ENCODE data around the gene CDH3.

DNA sequence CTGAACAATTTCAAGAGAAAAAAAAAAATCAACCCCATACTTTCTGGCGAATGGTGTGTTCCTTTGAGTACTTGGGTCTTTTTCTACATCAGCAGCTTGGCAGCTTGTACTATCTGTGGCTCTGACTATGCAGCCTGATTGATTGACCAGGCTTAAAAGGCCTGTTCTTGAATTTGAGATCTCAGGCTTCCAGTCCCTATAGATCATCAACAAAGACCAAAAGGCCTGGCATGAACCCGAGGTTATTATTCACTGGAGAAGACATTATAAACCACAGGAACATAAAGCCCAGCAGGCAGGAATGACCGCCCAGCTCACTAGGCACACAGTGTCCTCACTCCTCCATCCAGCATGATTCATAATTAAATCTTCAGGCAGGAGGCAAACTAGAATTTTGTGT is 32.1 kb upstream of the CDH3 start:
- TF ChIP-seq EZH2 (IDR thresholded peaks at IDR 0.05; ENCODE audit: low read depth, unreplicated experiment): no peak
- no peak for TF ChIP-seq POLR2AphosphoS5 (IDR thresholded peaks at IDR 0.05; ENCODE audit: low read depth)
- TF ChIP-seq, protein P1, sequence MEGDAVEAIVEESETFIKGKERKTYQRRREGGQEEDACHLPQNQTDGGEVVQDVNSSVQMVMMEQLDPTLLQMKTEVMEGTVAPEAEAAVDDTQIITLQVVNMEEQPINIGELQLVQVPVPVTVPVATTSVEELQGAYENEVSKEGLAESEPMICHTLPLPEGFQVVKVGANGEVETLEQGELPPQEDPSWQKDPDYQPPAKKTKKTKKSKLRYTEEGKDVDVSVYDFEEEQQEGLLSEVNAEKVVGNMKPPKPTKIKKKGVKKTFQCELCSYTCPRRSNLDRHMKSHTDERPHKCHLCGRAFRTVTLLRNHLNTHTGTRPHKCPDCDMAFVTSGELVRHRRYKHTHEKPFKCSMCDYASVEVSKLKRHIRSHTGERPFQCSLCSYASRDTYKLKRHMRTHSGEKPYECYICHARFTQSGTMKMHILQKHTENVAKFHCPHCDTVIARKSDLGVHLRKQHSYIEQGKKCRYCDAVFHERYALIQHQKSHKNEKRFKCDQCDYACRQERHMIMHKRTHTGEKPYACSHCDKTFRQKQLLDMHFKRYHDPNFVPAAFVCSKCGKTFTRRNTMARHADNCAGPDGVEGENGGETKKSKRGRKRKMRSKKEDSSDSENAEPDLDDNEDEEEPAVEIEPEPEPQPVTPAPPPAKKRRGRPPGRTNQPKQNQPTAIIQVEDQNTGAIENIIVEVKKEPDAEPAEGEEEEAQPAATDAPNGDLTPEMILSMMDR (conservative IDR thresholded peaks at IDR 0.05; ENCODE audit: low read depth in 2 of 2): no peak
- TF ChIP-seq ZNF331 (CRISPR knock-in tag; IDR thresholded peaks at IDR 0.05; ENCODE audit: low read depth): no peak
- TF ChIP-seq, protein P2, sequence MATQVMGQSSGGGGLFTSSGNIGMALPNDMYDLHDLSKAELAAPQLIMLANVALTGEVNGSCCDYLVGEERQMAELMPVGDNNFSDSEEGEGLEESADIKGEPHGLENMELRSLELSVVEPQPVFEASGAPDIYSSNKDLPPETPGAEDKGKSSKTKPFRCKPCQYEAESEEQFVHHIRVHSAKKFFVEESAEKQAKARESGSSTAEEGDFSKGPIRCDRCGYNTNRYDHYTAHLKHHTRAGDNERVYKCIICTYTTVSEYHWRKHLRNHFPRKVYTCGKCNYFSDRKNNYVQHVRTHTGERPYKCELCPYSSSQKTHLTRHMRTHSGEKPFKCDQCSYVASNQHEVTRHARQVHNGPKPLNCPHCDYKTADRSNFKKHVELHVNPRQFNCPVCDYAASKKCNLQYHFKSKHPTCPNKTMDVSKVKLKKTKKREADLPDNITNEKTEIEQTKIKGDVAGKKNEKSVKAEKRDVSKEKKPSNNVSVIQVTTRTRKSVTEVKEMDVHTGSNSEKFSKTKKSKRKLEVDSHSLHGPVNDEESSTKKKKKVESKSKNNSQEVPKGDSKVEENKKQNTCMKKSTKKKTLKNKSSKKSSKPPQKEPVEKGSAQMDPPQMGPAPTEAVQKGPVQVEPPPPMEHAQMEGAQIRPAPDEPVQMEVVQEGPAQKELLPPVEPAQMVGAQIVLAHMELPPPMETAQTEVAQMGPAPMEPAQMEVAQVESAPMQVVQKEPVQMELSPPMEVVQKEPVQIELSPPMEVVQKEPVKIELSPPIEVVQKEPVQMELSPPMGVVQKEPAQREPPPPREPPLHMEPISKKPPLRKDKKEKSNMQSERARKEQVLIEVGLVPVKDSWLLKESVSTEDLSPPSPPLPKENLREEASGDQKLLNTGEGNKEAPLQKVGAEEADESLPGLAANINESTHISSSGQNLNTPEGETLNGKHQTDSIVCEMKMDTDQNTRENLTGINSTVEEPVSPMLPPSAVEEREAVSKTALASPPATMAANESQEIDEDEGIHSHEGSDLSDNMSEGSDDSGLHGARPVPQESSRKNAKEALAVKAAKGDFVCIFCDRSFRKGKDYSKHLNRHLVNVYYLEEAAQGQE (IDR thresholded peaks at IDR 0.05; ENCODE audit: unreplicated experiment): no peak
- no peak for TF ChIP-seq JUNB (IDR thresholded peaks at IDR 0.05; ENCODE audit: unreplicated experiment)

All from GM23338 (cell line).